DND-41 (cell line): Measurements from ENCODE around the gene TPRN.
A peak's percentile ranks its signal among the peaks of the same experiment; 100 is the strongest.

Experiments
- ATAC-seq: fragments of 200-7000 bp; cut with Tn5 transposase; 3 replicates; pipeline ENCODE4 v1.9.1; 2021; ENCODE audit warnings: low read depth; ENCODE audit not compliant: insufficient read depth
- DNase-seq: peaks from one replicate; pipeline ENCODE4 v3.0.0-alpha.2; 2020
- H2AFZ ChIP-seq: 2 replicates; pipeline ENCODE4 v1.6.0; 2012; ENCODE audit warnings: low read depth, low read length
- H3K27ac ChIP-seq: 2 replicates; pipeline ENCODE4 v1.5.1; 2012; ENCODE audit warnings: low read length, inconsistent platforms
- H3K27me3 ChIP-seq: fragments of 200-600 bp; sonication (generic); 2 replicates; pipeline ENCODE4 v1.6.0; 2012; ENCODE audit warnings: low read length, mild to moderate bottlenecking, inconsistent platforms; ENCODE audit not compliant: insufficient read depth, poor library complexity
- H3K36me3 ChIP-seq: 2 replicates; pipeline ENCODE4 v1.5.1; 2012; ENCODE audit warnings: low read length, inconsistent platforms; ENCODE audit not compliant: insufficient read depth
- H3K4me1 ChIP-seq: 2 replicates; pipeline ENCODE4 v1.5.1; 2012; ENCODE audit warnings: mild to moderate bottlenecking, low read length; ENCODE audit not compliant: insufficient read depth
- H3K4me2 ChIP-seq: 2 replicates; pipeline ENCODE4 v1.6.0; 2012; ENCODE audit warnings: mild to moderate bottlenecking, moderate library complexity, low read length, inconsistent platforms; ENCODE audit not compliant: insufficient read depth
- H3K4me3 ChIP-seq, 2 experiments: fragments of 200-600 bp in 1 of 2; shearing (Covaris generic) in 1 of 2; 2 replicates each; pipeline ENCODE4 v1.5.1; 2012 to 2016; ENCODE audit warnings: inconsistent platforms in 2 of 2, low read length in 2 of 2, mild to moderate bottlenecking in 2 of 2, low read depth in 1 of 2, moderate library complexity in 1 of 2
- H3K79me2 ChIP-seq: 2 replicates; pipeline ENCODE4 v1.6.0; 2012; ENCODE audit warnings: low read length, inconsistent platforms; ENCODE audit not compliant: insufficient read depth
- H3K9ac ChIP-seq: 2 replicates; pipeline ENCODE4 v1.6.0; 2012; ENCODE audit warnings: low read depth, mild to moderate bottlenecking, inconsistent platforms, low read length, moderate library complexity
- H3K9me3 ChIP-seq: 2 replicates; pipeline ENCODE4 v1.5.1; 2012; ENCODE audit warnings: low read length, moderate library complexity, mild to moderate bottlenecking, inconsistent platforms; ENCODE audit not compliant: insufficient read depth, severe bottlenecking
- H4K20me1 ChIP-seq: 2 replicates; pipeline ENCODE4 v1.6.0; 2012; ENCODE audit warnings: low read length; ENCODE audit not compliant: insufficient read depth
- CTCF ChIP-seq: IDR thresholded peaks from 2 replicates; pipeline ENCODE4 v1.5.1; 2012; ENCODE audit warnings: borderline replicate concordance, low read length, moderate library complexity, mild to moderate bottlenecking; ENCODE audit not compliant: poor library complexity, severe bottlenecking; ENCODE audit errors: extremely low read depth
- EZH2 ChIP-seq: IDR thresholded peaks from 3 replicates; pipeline ENCODE4 v1.6.1; 2012; ENCODE audit warnings: borderline replicate concordance, low read depth, mild to moderate bottlenecking, moderate library complexity, low read length, inconsistent platforms; ENCODE audit not compliant: severe bottlenecking

TPRN gene

GRCh38 chr9:137228506-137228967, 28.0 kb upstream of the TPRN start:
- H3K4me1 ChIP-seq: peaks cover 12% of the 10 kb centered on the region
- H4K20me1 ChIP-seq: no peaks in the 10 kb centered on the region
- ATAC-seq: no peak
- H3K27me3 ChIP-seq: no peaks in the 10 kb centered on the region
- H3K79me2 ChIP-seq: no peaks in the 10 kb centered on the region
- DNase-seq: no peak
- H3K4me2 ChIP-seq: no peak overlapping the region
- no peak overlapping the region for H2AFZ ChIP-seq
- no peaks in the 10 kb centered on the region for H3K36me3 ChIP-seq
- H3K27ac ChIP-seq: no peak overlapping the region
- H3K9ac ChIP-seq: no peak overlapping the region
- TF ChIP-seq EZH2 (no peak), CTCF (no peak)
- no peaks in the 10 kb centered on the region for H3K9me3 ChIP-seq
- no peak overlapping the region for H3K4me3 ChIP-seq

- no peaks in the 10 kb centered on the region for H3K9me3 ChIP-seq
- peaks cover 14% of the 10 kb centered on the region for H3K4me1 ChIP-seq
- TF ChIP-seq EZH2 (no peak), CTCF (no peak)
- no peak overlapping the region for H3K4me2 ChIP-seq
- no peaks in the 10 kb centered on the region for H3K79me2 ChIP-seq
- no peaks in the 10 kb centered on the region for H4K20me1 ChIP-seq
- H3K4me3 ChIP-seq: no peak overlapping the region
- H2AFZ ChIP-seq: no peak overlapping the region
- no peaks in the 10 kb centered on the region for H3K27me3 ChIP-seq
- no peak overlapping the region for H3K9ac ChIP-seq
- no peak overlapping the region for H3K27ac ChIP-seq
- DNase-seq (no peak), ATAC-seq (no peak)
- no peaks in the 10 kb centered on the region for H3K36me3 ChIP-seq
Measured at GRCh38 chr9:137227853-137228505, 27.4 kb upstream of the TPRN start.

- ATAC-seq (peak; percentile 69), DNase-seq (peak; percentile 81)
- no peaks in the 10 kb centered on the region for H3K9me3 ChIP-seq
- no peaks in the 10 kb centered on the region for H3K36me3 ChIP-seq
- TF ChIP-seq EZH2 (no peak), CTCF (peak; percentile 91)
- H2AFZ ChIP-seq: no peak within 1 kb of the TSS
- H3K4me3 ChIP-seq: no peak within 1 kb of the TSS
- H3K79me2 ChIP-seq: no peaks in the 10 kb centered on the region
- no peak within 1 kb of the TSS for H3K4me2 ChIP-seq
- peaks cover 20% of the 10 kb centered on the region for H3K4me1 ChIP-seq
- no peaks in the 10 kb centered on the region for H3K27me3 ChIP-seq
- no peak within 1 kb of the TSS for H3K9ac ChIP-seq
- no peaks in the 10 kb centered on the region for H4K20me1 ChIP-seq
- H3K27ac ChIP-seq: no peak within 1 kb of the TSS
Measured at GRCh38 chr9:137227054-137227852, 26.7 kb upstream of the TPRN start, which contains the start of gene RNF224. Gene RNF224 (plus strand): TSS chr9:137227502. CDS start chr9:137228336, 834 bp downstream.
